AG09309 (cell line): ENCODE data around the gene RABEP1.
A peak's percentile ranks its signal among the peaks of the same experiment; 100 is the strongest.

ENCODE experiments used
- DNase-seq: peaks from one replicate; pipeline ENCODE4 v3.0.0-alpha.2; 2010; ENCODE audit warnings: low read depth
- H3K4me3 ChIP-seq: 2 replicates; pipeline ENCODE4 v1.5.1; 2011; ENCODE audit warnings: mild to moderate bottlenecking, low read depth, low read length, moderate library complexity; ENCODE audit not compliant: control insufficient read depth
- TF ChIP-seq, protein P1 (sequence below): IDR thresholded peaks from 2 replicates; pipeline ENCODE4 v1.5.1; 2011; ENCODE audit warnings: mild to moderate bottlenecking, low read depth, low read length, inconsistent platforms; ENCODE audit not compliant: insufficient read depth, control insufficient read depth; ENCODE audit errors: missing control alignments

Gene RABEP1

GRCh38 chr17:5418858-5419355 lies 136.8 kb downstream of the RABEP1 start:
- peak overlapping the region; percentile 83 for H3K4me3 ChIP-seq
- DNase-seq: no peak
- TF ChIP-seq, protein P1, sequence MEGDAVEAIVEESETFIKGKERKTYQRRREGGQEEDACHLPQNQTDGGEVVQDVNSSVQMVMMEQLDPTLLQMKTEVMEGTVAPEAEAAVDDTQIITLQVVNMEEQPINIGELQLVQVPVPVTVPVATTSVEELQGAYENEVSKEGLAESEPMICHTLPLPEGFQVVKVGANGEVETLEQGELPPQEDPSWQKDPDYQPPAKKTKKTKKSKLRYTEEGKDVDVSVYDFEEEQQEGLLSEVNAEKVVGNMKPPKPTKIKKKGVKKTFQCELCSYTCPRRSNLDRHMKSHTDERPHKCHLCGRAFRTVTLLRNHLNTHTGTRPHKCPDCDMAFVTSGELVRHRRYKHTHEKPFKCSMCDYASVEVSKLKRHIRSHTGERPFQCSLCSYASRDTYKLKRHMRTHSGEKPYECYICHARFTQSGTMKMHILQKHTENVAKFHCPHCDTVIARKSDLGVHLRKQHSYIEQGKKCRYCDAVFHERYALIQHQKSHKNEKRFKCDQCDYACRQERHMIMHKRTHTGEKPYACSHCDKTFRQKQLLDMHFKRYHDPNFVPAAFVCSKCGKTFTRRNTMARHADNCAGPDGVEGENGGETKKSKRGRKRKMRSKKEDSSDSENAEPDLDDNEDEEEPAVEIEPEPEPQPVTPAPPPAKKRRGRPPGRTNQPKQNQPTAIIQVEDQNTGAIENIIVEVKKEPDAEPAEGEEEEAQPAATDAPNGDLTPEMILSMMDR: no peak

DNA sequence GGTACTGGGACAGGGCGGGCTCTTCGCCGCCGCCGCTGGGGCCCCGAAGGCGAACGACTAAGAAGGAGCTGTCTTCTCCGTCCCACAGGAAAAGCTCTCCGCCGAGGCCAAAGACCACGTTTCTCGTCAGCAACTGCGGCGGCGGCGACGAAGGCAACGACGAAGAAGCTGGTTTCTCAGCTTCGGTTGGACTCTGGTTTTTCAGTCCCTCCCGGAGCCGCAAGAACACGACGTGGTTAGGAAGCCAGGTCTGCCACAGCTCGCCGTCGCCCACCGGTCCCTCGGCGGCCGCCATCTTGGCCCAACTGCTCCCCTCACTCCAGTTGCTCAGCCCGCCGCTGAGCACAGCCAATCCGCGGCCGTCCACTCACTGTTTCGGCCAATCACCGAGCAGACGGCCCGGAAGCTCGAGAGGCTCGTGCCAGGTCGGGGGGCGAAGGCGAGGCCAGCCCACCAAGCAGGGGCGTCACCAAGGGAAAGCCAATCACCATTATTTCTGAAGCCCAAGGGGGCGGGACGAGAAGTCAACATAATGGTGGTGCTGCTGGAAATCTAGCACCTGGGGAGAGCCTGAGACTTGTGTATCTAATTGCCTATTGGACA lies 137.4 kb downstream of the RABEP1 start, which contains the start of gene NUP88:
NUP88 (minus strand) TSS at position 307 of the 603 bp plus-strand sequence; CDS start at position 295, 12 bp downstream.
- DNase-seq: peak; percentile 83
- peak within 1 kb of the TSS; percentile 83 for H3K4me3 ChIP-seq
- TF ChIP-seq, protein P1: no peak

- TF ChIP-seq, protein P1: no peak
- peak; percentile 37 for DNase-seq
- peak within 1 kb of the TSS; percentile 83 for H3K4me3 ChIP-seq
Observed at GRCh38 chr17:5419959-5420653, 138.0 kb downstream of the RABEP1 start, which contains the start of gene RPAIN. TSS of gene RPAIN (plus strand) at chr17:5420182. CDS start at chr17:5420211, 29 bp downstream.

DNA sequence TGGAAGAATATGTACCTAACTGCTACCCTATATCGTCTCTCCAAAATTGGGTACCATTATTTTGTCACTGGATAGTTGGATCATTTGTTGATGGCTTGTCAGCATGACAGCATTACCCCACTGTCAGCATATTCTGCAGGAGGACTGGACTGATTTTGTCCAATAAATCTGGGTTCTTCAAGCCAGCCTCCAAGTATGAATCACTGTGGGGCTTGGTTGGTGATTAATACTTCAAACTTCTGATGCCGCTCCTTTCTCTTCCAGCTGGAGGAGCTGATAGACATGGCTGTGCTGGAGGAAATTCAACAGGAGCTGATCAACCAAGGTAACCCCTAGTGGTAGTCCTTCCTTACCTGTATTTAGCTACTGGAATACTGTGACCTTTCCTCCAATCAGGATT lies 140.4 kb downstream of the RABEP1 start:
- H3K4me3 ChIP-seq: no peak overlapping the region
- TF ChIP-seq, protein P1: peak; percentile 24
- peak; percentile 45 for DNase-seq

DNA sequence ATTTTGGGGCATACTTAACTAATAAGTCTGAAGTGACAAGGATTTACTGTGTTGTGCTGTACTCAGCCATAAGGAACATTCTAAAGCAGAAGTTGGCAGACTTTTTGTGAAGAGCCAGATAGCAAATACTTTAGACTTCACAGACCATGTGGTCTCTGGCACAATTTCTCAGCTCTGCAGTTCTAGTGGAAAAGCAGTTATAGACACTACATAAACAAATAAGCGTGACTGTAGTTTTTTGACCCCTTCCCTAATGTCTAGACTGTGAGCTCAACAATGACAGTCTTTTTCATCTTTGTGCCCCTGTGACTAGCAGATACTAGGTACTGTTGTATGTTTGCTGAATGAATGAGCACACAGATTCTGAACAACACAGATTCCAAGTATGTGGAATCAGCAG lies 142.8 kb downstream of the RABEP1 start:
- DNase-seq: no peak
- H3K4me3 ChIP-seq: no peak overlapping the region
- TF ChIP-seq, protein P1: no peak

- TF ChIP-seq, protein P1: no peak
- H3K4me3 ChIP-seq: no peak overlapping the region
- DNase-seq: no peak
Observed at GRCh38 chr17:5425826-5426225, 143.7 kb downstream of the RABEP1 start.
